Fibroblast of peridontal ligament (primary cell): ENCODE results near the gene KCNJ9.
A peak's percentile ranks its signal among the peaks of the same experiment; 100 is the strongest.
"Not testable (repeated sequence)": the region's sequence is repeated elsewhere in the genome, so short reads cannot be mapped to it uniquely, and the experiment has no call there.

Experiments used
- DNase-seq: peaks from one replicate; pipeline ENCODE4 v3.0.0-alpha.2; 2010; ENCODE audit errors: extremely low read depth

Gene KCNJ9

DNA sequence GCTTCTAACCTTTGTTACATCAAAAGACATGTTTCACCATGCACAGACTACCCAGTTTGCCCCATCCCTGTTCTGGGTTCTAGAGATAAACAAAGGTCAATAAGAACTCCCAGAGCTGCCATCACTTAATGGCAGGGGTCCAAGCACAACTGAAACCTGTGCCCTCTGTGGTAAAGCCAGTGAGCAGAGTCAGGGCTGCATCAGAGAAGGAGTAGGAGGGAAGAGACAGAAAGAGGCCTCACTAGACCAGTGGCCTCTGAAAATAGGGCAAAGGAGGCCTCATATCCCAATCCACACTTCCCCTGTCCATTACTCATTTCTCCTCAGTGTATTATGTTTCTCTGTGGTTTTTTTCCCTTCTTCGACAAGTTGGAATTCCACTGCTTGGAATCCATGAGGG lies 44.4 kb downstream of the KCNJ9 start:
- DNase-seq: peak; percentile 48

- DNase-seq: not testable (repeated sequence)
Observed at GRCh38 chr1:160126342-160126741, 45.0 kb downstream of the KCNJ9 start.

GRCh38 chr1:160127381-160127780 lies 46.0 kb downstream of the KCNJ9 start:
- no peak for DNase-seq

DNA sequence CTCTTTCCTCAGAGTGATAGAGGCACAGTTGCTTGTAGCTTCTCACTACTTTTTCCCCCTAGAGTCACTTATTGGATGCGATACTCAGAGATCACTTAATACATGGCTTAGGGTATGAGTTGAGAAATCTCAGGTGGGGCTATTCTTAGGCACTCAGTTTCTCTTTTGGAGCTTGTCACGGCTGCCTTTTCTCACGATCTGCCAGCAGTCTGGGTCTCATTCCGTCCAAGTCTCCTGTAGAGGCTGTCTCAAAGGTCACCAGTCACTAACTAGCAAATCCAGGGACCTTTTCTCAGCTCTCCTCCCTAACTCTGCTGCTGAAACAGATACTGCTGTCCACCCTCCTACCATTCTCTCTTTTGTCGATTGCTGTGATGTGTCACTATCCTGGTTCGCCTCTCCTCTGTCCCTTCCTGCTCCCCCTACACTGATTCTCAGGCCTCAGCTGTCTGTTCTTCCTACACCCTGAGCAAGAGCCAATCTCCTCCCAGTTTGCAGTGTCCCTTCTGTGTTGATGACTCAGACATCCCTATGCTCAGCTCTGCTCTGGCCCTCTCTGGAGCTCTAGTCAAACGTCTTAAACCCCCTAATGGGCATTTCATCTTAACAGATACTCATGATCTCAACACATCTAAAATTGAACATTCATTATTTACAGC lies 46.7 kb downstream of the KCNJ9 start:
- peak; percentile 39 for DNase-seq

GRCh38 chr1:160128636-160129035 lies 47.3 kb downstream of the KCNJ9 start:
- no peak for DNase-seq

DNA sequence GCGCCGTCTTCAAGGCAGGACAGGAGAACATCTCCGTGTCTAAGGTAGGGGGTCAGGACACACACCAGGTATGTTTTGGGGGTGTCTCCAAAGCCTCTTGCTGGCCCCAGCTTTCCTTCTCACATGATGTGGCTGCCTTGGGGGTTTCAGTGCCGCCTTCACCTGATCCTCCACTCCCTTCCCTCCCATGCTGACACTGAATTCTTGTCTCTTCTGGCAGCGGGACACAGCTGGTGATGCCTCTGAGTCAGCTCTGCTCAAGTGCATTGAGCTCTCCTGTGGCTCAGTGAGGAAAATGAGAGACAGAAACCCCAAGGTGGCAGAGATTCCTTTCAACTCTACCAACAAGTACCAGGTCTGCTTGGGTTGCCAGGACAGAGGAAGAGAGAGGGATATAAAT lies 47.7 kb downstream of the KCNJ9 start:
- DNase-seq: no peak

DNA sequence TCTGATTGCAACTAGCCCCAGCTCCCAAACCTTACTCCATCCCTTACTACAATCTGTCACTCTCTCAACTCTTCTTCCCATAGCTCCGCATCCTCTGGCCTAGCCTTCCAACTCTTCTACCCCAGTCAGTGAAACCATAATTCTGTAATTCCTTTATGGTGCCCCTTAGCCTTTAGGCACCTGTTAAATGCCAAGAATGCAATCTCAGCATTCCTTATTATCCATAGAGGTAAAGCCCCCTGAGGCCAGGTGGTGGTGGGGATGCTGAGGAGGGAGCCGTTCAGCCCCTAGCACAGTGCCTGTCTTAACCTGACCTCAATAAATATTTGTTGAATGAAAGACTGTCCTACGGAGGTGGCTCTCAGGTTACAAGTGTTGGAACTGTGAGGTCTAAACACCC lies 48.2 kb downstream of the KCNJ9 start:
- no peak for DNase-seq

- DNase-seq: no peak
Observed at GRCh38 chr1:160129966-160130365, 48.6 kb downstream of the KCNJ9 start.

DNA sequence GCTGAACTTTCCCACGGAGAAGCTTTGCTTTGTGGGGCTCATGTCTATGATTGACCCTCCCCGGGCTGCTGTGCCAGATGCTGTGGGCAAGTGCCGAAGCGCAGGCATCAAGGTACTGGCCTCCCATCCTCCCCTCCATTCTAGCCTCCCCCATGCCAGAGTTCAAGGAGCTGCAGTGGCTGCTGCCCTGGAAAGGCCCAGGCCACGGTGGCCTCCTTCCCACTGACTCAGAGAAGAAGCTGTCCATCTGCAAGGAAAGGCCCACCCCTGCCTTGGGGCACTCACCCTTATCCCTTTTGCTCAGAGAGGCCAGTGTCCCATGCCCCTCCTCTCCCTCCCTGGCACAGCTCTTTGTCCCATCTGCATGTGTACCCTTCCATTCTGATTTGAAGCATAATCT lies 49.1 kb downstream of the KCNJ9 start:
- no peak for DNase-seq

DNA sequence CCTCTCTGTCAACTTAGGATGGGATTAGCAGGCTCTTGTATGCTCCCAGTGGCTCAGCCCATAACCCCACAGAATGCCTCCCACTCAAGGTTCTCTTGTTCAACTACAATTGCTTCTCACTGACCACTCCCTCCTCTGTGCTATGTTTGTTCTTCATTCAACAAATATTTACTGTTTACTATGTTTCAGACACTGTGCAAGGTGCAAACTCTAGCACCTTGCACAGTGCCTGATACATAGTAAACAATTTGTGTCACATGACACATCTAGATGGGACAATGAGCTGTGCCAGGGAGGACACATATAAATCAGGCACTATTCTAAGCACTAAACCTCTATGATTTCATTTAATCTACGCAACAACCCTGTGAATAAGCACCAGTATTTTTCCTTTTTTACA lies 49.6 kb downstream of the KCNJ9 start:
- DNase-seq: no peak

DNA sequence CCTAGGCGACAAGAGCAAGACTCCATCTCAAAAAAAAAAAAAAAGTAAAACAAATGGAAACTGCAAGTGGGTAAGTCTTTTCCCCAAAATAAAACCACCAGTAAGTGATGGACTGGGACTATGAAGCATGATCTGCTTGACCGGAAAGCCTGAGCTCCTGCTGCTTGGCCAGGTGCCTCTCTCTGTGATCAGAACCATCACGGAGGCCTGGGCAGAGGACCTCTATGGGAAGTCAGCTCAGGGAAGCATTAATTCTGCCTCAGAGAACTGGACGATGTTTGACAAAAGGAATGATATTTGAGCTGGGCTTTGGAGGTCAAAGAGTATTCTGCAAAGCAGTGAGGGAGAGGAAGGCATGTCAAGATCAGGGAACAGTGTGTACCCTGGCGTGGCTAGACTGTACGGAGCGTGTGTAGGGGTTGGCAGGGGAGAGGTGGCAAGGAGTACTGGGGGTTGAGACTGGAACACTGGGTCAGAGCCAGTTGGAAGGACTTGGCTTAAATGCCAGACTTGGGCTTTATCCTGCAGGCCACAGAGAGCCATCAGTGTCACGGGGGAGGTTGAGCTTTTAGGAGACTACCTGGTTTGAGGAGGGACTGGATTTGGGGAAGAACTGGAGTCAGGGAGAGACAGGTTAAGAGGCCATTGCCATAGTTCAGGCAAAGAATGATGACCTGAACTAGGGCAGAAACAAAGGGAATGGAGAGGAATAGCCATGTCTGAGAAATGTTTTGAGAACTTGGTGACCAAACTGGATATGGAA lies 50.6 kb downstream of the KCNJ9 start:
- DNase-seq: no peak

GRCh38 chr1:160133990-160134770 lies 52.8 kb downstream of the KCNJ9 start:
- no peak for DNase-seq

- no peak for DNase-seq
Observed at GRCh38 chr1:160134791-160135572, 53.6 kb downstream of the KCNJ9 start.

DNA sequence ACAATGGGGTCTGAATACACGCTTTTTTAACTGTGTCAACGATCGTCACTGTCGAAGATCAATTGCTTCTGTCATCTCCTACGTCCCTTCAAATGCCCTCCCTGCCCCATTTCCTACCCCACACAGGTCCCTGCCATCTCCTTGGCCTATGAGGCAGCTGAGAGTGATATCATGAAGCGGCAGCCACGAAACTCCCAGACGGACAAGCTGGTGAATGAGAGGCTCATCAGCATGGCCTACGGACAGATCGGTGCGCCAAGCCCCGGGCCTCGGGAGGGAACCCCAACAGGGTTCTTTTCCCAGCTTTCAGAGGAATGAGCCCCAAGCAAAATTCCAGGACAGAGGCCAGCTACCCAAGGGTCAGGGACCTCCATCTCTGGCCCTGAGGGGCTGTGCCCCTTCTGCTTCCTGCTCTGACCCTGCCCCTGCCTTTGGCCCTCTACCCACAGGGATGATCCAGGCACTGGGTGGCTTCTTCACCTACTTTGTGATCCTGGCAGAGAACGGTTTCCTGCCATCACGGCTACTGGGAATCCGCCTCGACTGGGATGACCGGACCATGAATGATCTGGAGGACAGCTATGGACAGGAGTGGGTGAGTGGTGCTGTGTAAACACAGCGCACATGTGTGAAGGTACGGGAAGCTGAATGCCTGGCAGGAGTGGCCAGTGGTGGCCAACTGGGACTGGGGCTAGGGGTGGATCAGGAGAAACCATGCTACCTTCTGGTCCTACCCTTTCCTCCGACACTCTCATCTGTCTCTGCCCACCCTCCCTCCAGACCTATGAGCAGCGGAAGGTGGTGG lies 55.0 kb downstream of the KCNJ9 start:
- DNase-seq: no peak

- DNase-seq: no peak
Observed at GRCh38 chr1:160136926-160137200, 55.5 kb downstream of the KCNJ9 start.

- DNase-seq: no peak
Observed at GRCh38 chr1:160137216-160137862, 56.0 kb downstream of the KCNJ9 start.

GRCh38 chr1:160139840-160140239 lies 58.5 kb downstream of the KCNJ9 start:
- no peak for DNase-seq
